ENCODE measurements around the gene MCRIP1.

DNA sequence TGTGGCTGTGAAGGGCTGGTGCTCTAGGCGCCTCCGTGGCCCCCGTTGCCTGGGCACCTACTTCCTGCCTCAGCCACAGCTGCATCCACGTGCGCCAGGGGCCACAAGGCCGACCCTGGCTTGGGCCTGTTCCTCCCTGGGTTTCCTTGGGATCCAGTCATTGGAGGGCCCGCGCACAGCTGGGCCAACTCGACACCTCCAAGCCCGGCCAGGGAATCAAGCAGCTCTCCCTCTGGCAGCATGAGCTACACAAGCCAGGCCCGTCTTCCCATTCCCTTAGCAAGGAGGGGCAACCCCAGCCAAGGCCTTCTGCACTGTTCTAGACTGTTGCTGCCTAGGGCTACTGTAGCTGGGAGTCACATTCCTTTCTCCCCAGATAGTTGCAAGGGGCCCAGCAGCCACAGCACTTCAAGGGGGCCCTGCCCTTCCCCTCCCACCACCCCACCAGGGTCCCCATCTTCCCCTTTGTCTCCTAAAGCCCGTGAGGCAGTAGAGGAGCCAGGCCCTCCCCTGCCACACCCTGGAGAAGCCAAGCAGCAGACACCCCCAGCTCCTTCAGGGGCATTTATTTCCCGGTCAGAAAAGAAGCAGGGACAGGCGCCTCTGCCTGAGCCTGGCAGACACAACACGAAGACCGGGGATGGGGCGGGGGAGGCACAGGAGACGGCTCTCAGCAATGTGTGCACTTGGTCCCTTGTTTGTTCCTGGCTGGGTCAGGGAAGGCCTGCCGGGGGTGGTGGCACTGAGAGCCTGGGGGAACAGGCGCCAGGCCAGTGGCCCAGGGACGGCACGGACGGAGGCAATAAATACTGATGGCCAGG, 34.3 kb upstream of the MCRIP1 start:
- TF ChIP-seq HDGF (IDR thresholded peaks at IDR 0.05; ENCODE audit: borderline replicate concordance) (no peak), SP1 (IDR thresholded peaks at IDR 0.05) (no peak), FOXM1 (IDR thresholded peaks at IDR 0.05; ENCODE audit: borderline replicate concordance) (no peak), L3MBTL2 (conservative IDR thresholded peaks at IDR 0.05) (peak; percentile 29), ELF4 (IDR thresholded peaks at IDR 0.05) (peak; percentile 26; the same call in 1 of the 2 replicates)
